Cardiac atrium fibroblast (primary cell): ENCODE results near the gene GOLGA8Q. TPM values are rescaled to one million over a fixed set of nuclear protein-coding genes. Genes with fewer than 3 reads are reported as not detected.

Experiments
- total RNA-seq: library from RNA; depleted of rRNA; stranded (reverse); fragments of >200 nt; gene quantifications from 2 replicates; pipeline ENCODE4 v1.2.3, GENCODE V29; 2015

The GOLGA8Q gene
- total RNA-seq: 1.6 TPM in 1 of 2 replicates, not detected in the other

GRCh38 chr15:30551750-30552149 lies at the start of gene GOLGA8Q:
TSS of gene GOLGA8Q (plus strand) at chr15:30552050. CDS start at chr15:30552078, 28 bp downstream.

GRCh38 chr15:30603796-30604195 lies 51.9 kb downstream of the GOLGA8Q start, which contains the start of gene GOLGA8H:
TSS of gene GOLGA8H (plus strand) at chr15:30604028. CDS start at chr15:30604126, 98 bp downstream.

Other genes with a start within 250 kb of the GOLGA8Q start
- gene CHRFAM7A, start 158.5 kb upstream of the GOLGA8Q start, total RNA-seq: under 0.01 TPM in 1 of 2 replicates, not detected in the other
- gene GOLGA8R, start 137.8 kb upstream of the GOLGA8Q start, total RNA-seq: 1.5 and 1.8 TPM in 2 replicates
- gene GOLGA8H, start 52.0 kb downstream of the GOLGA8Q start, total RNA-seq: not detected in 2 replicates